H9 (cell line): ENCODE data around the gene ELMOD3. TPM values are rescaled to one million over a fixed set of nuclear protein-coding genes. Genes with fewer than 3 reads are reported as not detected.

Source experiments
- DNase-seq: peaks from one replicate; pipeline ENCODE4 v3.0.0-alpha.2; 2017
- H2AFZ ChIP-seq: one replicate; pipeline ENCODE4 v1.6.1; 2013; ENCODE audit warnings: mild to moderate bottlenecking, low read length, control low read depth, moderate library complexity
- H2AK5ac ChIP-seq: 2 replicates; pipeline ENCODE4 v1.6.1; 2013; ENCODE audit warnings: low read length, control low read depth, mixed read lengths; ENCODE audit not compliant: insufficient read length
- H2BK120ac ChIP-seq: one replicate; pipeline ENCODE4 v1.6.1; 2013; ENCODE audit warnings: low read depth, mild to moderate bottlenecking, low read length, control low read depth, inconsistent platforms; ENCODE audit not compliant: poor library complexity, severe bottlenecking
- H2BK12ac ChIP-seq: 2 replicates; pipeline ENCODE4 v1.6.1; 2013; ENCODE audit warnings: low read length, control low read depth, mixed read lengths, low read depth; ENCODE audit not compliant: insufficient read length
- H2BK15ac ChIP-seq: 2 replicates; pipeline ENCODE4 v1.6.1; 2013; ENCODE audit warnings: low read depth, low read length, control low read depth
- H2BK20ac ChIP-seq: one replicate; pipeline ENCODE4 v1.6.1; 2013; ENCODE audit warnings: low read depth, mild to moderate bottlenecking, low read length, control low read depth, inconsistent platforms; ENCODE audit not compliant: poor library complexity, severe bottlenecking
- H2BK5ac ChIP-seq: 2 replicates; pipeline ENCODE4 v1.6.1; 2013; ENCODE audit warnings: low read length, control low read depth, mixed read lengths; ENCODE audit not compliant: insufficient read length
- H3K14ac ChIP-seq: 2 replicates; pipeline ENCODE4 v1.6.1; 2013; ENCODE audit warnings: low read length, control low read depth; ENCODE audit not compliant: insufficient read depth
- H3K18ac ChIP-seq: 2 replicates; pipeline ENCODE4 v1.6.1; 2013; ENCODE audit warnings: low read depth, mild to moderate bottlenecking, mixed read lengths, low read length, control low read depth; ENCODE audit not compliant: insufficient read length
- H3K23ac ChIP-seq: 2 replicates; pipeline ENCODE4 v1.6.1; 2013; ENCODE audit warnings: low read length, control low read depth, mixed read lengths, low read depth; ENCODE audit not compliant: insufficient read length
- H3K23me2 ChIP-seq: 2 replicates; pipeline ENCODE4 v1.6.1; 2013; ENCODE audit warnings: low read depth, mild to moderate bottlenecking, mixed read lengths, low read length, control low read depth; ENCODE audit not compliant: insufficient read length, poor library complexity, severe bottlenecking
- H3K27ac ChIP-seq: 2 replicates; pipeline ENCODE4 v1.5.1; 2013; ENCODE audit warnings: low read length, control low read depth, mixed read lengths, low read depth; ENCODE audit not compliant: insufficient read length
- H3K27me3 ChIP-seq: 2 replicates; pipeline ENCODE4 v1.6.1; 2013; ENCODE audit warnings: low read length, control low read depth, inconsistent platforms; ENCODE audit not compliant: insufficient read depth
- H3K4ac ChIP-seq: 2 replicates; pipeline ENCODE4 v1.6.1; 2013; ENCODE audit warnings: low read depth, mild to moderate bottlenecking, control low read depth, inconsistent platforms, low read length, moderate library complexity
- H3K4me1 ChIP-seq: 2 replicates; pipeline ENCODE4 v1.6.1; 2013; ENCODE audit warnings: low read length, control low read depth, inconsistent platforms; ENCODE audit not compliant: insufficient read depth
- H3K4me2 ChIP-seq: 2 replicates; pipeline ENCODE4 v1.6.1; 2013; ENCODE audit warnings: low read length, control low read depth, mixed read lengths; ENCODE audit not compliant: insufficient read length, insufficient read depth
- H3K56ac ChIP-seq: 2 replicates; pipeline ENCODE4 v1.6.1; 2013; ENCODE audit warnings: low read depth, mild to moderate bottlenecking, mixed read lengths, low read length, control low read depth; ENCODE audit not compliant: insufficient read length
- H3K79me1 ChIP-seq: 2 replicates; pipeline ENCODE4 v1.6.1; 2013; ENCODE audit warnings: low read depth, mild to moderate bottlenecking, moderate library complexity, low read length, control low read depth, inconsistent platforms; ENCODE audit not compliant: insufficient read depth, poor library complexity, severe bottlenecking
- H3K79me2 ChIP-seq: 2 replicates; pipeline ENCODE4 v1.6.1; 2013; ENCODE audit warnings: low read length, control low read depth, inconsistent platforms; ENCODE audit not compliant: insufficient read depth
- H3K9ac ChIP-seq: 2 replicates; pipeline ENCODE4 v1.6.1; 2013; ENCODE audit warnings: low read length, control low read depth, mixed read lengths; ENCODE audit not compliant: insufficient read length; ENCODE audit errors: extremely low read depth
- H3K9me3 ChIP-seq: one replicate; pipeline ENCODE4 v1.6.1; 2013; ENCODE audit warnings: low read depth, low read length, inconsistent platforms; ENCODE audit not compliant: control insufficient read depth
- H3T11ph ChIP-seq: one replicate; pipeline ENCODE4 v1.6.1; 2013; ENCODE audit warnings: mild to moderate bottlenecking, low read length, control low read depth, inconsistent platforms
- H4K20me1 ChIP-seq: one replicate; pipeline ENCODE4 v1.6.1; 2013; ENCODE audit not compliant: control insufficient read depth, insufficient read length, insufficient read depth
- H4K5ac ChIP-seq: 2 replicates; pipeline ENCODE4 v1.6.1; 2013; ENCODE audit warnings: low read depth, mild to moderate bottlenecking, mixed read lengths, low read length, control low read depth; ENCODE audit not compliant: insufficient read length
- H4K8ac ChIP-seq: replicated peaks from 2 replicates; pipeline ENCODE4 v1.6.1; 2013; ENCODE audit warnings: low read length, control low read depth, mixed read lengths, low read depth; ENCODE audit not compliant: insufficient read length
- H4K91ac ChIP-seq: 2 replicates; pipeline ENCODE4 v1.6.1; 2013; ENCODE audit warnings: low read depth, mild to moderate bottlenecking, moderate library complexity, mixed read lengths, low read length, control low read depth; ENCODE audit not compliant: insufficient read length
- H3K27ac Mint-ChIP-seq, 3 experiments: 2 replicates in 2 of 3; 3 replicates in 1 of 3; pipeline ENCODE4 v1.8.0; 2020 to 2021; ENCODE audit warnings: mixed read lengths in 3 of 3, mild to moderate bottlenecking in 1 of 3, moderate library complexity in 1 of 3
- H3K27me3 Mint-ChIP-seq: 2 replicates; pipeline ENCODE4 v1.8.0; 2021; ENCODE audit warnings: low read depth, mild to moderate bottlenecking, moderate library complexity, mixed read lengths
- H3K36me3 Mint-ChIP-seq, 3 experiments: 2 replicates in 2 of 3; 3 replicates in 1 of 3; pipeline ENCODE4 v1.8.0; 2020 to 2021; ENCODE audit warnings: low read depth in 3 of 3, mixed read lengths in 3 of 3; ENCODE audit not compliant: insufficient read depth in 1 of 3
- H3K4me1 Mint-ChIP-seq, 2 experiments: 2 replicates each; pipeline ENCODE4 v1.8.0; 2020; ENCODE audit warnings: mixed read lengths in 2 of 2
- H3K4me3 Mint-ChIP-seq, 2 experiments: 2 replicates in 1 of 2; 3 replicates in 1 of 2; pipeline ENCODE4 v1.8.0; 2020 to 2021; ENCODE audit warnings: mild to moderate bottlenecking in 2 of 2, mixed read lengths in 2 of 2, moderate library complexity in 1 of 2
- H3K9me3 Mint-ChIP-seq, 2 experiments: 2 replicates in 1 of 2; 3 replicates in 1 of 2; pipeline ENCODE4 v1.8.0; 2020; ENCODE audit warnings: mild to moderate bottlenecking in 2 of 2, mixed read lengths in 2 of 2, moderate library complexity in 1 of 2
- CTCF ChIP-seq: fragments of 200-600 bp; sonication (generic); conservative IDR thresholded peaks from 3 replicates; pipeline ENCODE4 v1.8.0; 2021; ENCODE audit warnings: antibody characterized with exemption, mild to moderate bottlenecking
- WGBS: extraction: QIAGEN DNeasy Blood & Tissue Kit; methylation state at CpG from one replicate; pipeline ENCODE4 v1.1.7; 2013; ENCODE audit warnings: missing lambda C conversion rate, low lambda C conversion rate, mixed read lengths; ENCODE audit not compliant: insufficient read length; ENCODE audit errors: extremely low coverage; 5-methylcytosine and 5-hydroxymethylcytosine counted together
- total RNA-seq: library from RNA; stranded (reverse); gene quantifications from 2 replicates; pipeline ENCODE4 v1.2.1, GENCODE V29; 2021

ELMOD3 gene
- total RNA-seq, 1 experiment from 2014 or later: 7.6 TPM

- no peak overlapping the region for H2AK5ac ChIP-seq
- no peak overlapping the region for H2BK120ac ChIP-seq
- TF ChIP-seq CTCF: no peak
- H3K4me1 ChIP-seq: no peaks in the 10 kb centered on the region
- H2BK12ac ChIP-seq: no peak overlapping the region
- H3K79me1 ChIP-seq: no peaks in the 10 kb centered on the region
- no peaks in the 10 kb centered on the region for H3K23me2 ChIP-seq
- no peak overlapping the region for H3K4me2 ChIP-seq
- no peak overlapping the region for H3K14ac ChIP-seq
- H3K23ac ChIP-seq: no peak overlapping the region
- H3K27ac ChIP-seq: no peak overlapping the region
- no peak overlapping the region for H3K27ac Mint-ChIP-seq
- H3T11ph ChIP-seq: no peak overlapping the region
- H4K20me1 ChIP-seq: no peaks in the 10 kb centered on the region
- H3K4me3 Mint-ChIP-seq: no peak overlapping the region
- no peaks in the 10 kb centered on the region for H3K27me3 Mint-ChIP-seq
- no peak overlapping the region for H2BK5ac ChIP-seq
- H3K18ac ChIP-seq: no peak overlapping the region
- no peak overlapping the region for H2BK15ac ChIP-seq
- no peak overlapping the region for H4K5ac ChIP-seq
- H4K91ac ChIP-seq: no peak overlapping the region
- no peaks in the 10 kb centered on the region; a peak in 1 of 5 replicates for H3K9me3 Mint-ChIP-seq
- H3K36me3 Mint-ChIP-seq: peaks cover 0 to 13% (median 9%) of the 10 kb centered on the region in 3 experiments; a peak in 4 of 7 replicates
- no peaks in the 10 kb centered on the region for H3K79me2 ChIP-seq
- no peak overlapping the region for H4K8ac ChIP-seq
- no CpG with 5 or more reads among the region's 5 CpGs for WGBS
- H3K56ac ChIP-seq: no peak overlapping the region
- H3K4me1 Mint-ChIP-seq: no peaks in the 10 kb centered on the region
- no peak overlapping the region for H3K4ac ChIP-seq
- DNase-seq: no peak
- H3K9me3 ChIP-seq: no peaks in the 10 kb centered on the region
- no peak overlapping the region for H2BK20ac ChIP-seq
- H3K27me3 ChIP-seq: no peaks in the 10 kb centered on the region
- no peak overlapping the region for H3K9ac ChIP-seq
- no peak overlapping the region for H2AFZ ChIP-seq
Observed at GRCh38 chr2:85369500-85369899, 14.9 kb downstream of the ELMOD3 start.
